ENCODE measurements around the gene ZNF692.
A peak's percentile ranks its signal among the peaks of the same experiment; 100 is the strongest.
"Not testable (repeated sequence)": the region's sequence is repeated elsewhere in the genome, so short reads cannot be mapped to it uniquely, and the experiment has no call there.

Gene ZNF692

GRCh38 chr1:248858891-248859889 is at the start of gene ZNF692:
Gene ZNF692 (minus strand): TSS chr1:248859085. CDS start chr1:248858309, 776 bp downstream.
- DNase-seq (ENCODE audit: low read depth, low spot score): peak; percentile 99

GRCh38 chr1:248906753-248907661 is 48.1 kb upstream of the ZNF692 start:
- DNase-seq (ENCODE audit: low read depth, low spot score): no peak

GRCh38 chr1:248906009-248906752 is 47.3 kb upstream of the ZNF692 start, which contains the start of gene PGBD2:
Gene PGBD2 (plus strand): TSS chr1:248906235. CDS start chr1:248913863, 7,628 bp downstream.
- DNase-seq (ENCODE audit: low read depth, low spot score): peak; percentile 97

GRCh38 chr1:248905662-248906008 is 46.8 kb upstream of the ZNF692 start:
- no peak for DNase-seq (ENCODE audit: low read depth, low spot score)

- DNase-seq (ENCODE audit: low read depth, low spot score): no peak
Measured at GRCh38 chr1:248904437-248905216, 45.7 kb upstream of the ZNF692 start.

GRCh38 chr1:248901578-248901977 is 42.7 kb upstream of the ZNF692 start:
- DNase-seq (ENCODE audit: low read depth, low spot score): no peak

GRCh38 chr1:248900637-248901036 is 41.8 kb upstream of the ZNF692 start:
- no peak for DNase-seq (ENCODE audit: low read depth, low spot score)

GRCh38 chr1:248897412-248898337 is 38.8 kb upstream of the ZNF692 start:
- DNase-seq (ENCODE audit: low read depth, low spot score): no peak

GRCh38 chr1:248894837-248895236 is 36.0 kb upstream of the ZNF692 start:
- no peak for DNase-seq (ENCODE audit: low read depth, low spot score)

- DNase-seq (ENCODE audit: low read depth, low spot score): no peak
Measured at GRCh38 chr1:248892590-248892989, 33.7 kb upstream of the ZNF692 start.

GRCh38 chr1:248891758-248892157 is 32.9 kb upstream of the ZNF692 start:
- no peak for DNase-seq (ENCODE audit: low read depth, low spot score)

- DNase-seq (ENCODE audit: low read depth, low spot score): no peak
Measured at GRCh38 chr1:248890549-248891498, 31.9 kb upstream of the ZNF692 start.

GRCh38 chr1:248889914-248890243 is 31.0 kb upstream of the ZNF692 start:
- not testable (repeated sequence) for DNase-seq (ENCODE audit: low read depth, low spot score)

GRCh38 chr1:248886237-248886895 is 27.5 kb upstream of the ZNF692 start:
- peak; percentile 5 for DNase-seq (ENCODE audit: low read depth, low spot score)

GRCh38 chr1:248885646-248886045 is 26.8 kb upstream of the ZNF692 start:
- no peak for DNase-seq (ENCODE audit: low read depth, low spot score)

- no peak for DNase-seq (ENCODE audit: low read depth, low spot score)
Measured at GRCh38 chr1:248884632-248885295, 25.9 kb upstream of the ZNF692 start.

GRCh38 chr1:248882427-248882826 is 23.5 kb upstream of the ZNF692 start:
- not testable (repeated sequence) for DNase-seq (ENCODE audit: low read depth, low spot score)

Data from astrocyte of the hippocampus (primary cell).